CD4-positive, alpha-beta T cell treated with Interleukin-4 for 4 hours (primary cell): Measurements from ENCODE around the gene NCR3LG1.

Experiments used
- DNase-seq: peaks from one replicate; pipeline ENCODE4 v3.0.0-alpha.2; 2020

Gene NCR3LG1

GRCh38 chr11:17394743-17395390 lies 43.3 kb downstream of the NCR3LG1 start:
- DNase-seq, result no peak

GRCh38 chr11:17395554-17395961 lies 44.0 kb downstream of the NCR3LG1 start:
- DNase-seq, result no peak

- DNase-seq, result no peak
Observed at GRCh38 chr11:17395978-17396377, 44.4 kb downstream of the NCR3LG1 start.

- no peak for DNase-seq
Observed at GRCh38 chr11:17396598-17397310, 45.2 kb downstream of the NCR3LG1 start.

- no peak for DNase-seq
Observed at GRCh38 chr11:17397311-17398002, 45.9 kb downstream of the NCR3LG1 start.

GRCh38 chr11:17399236-17399635 lies 47.6 kb downstream of the NCR3LG1 start:
- no peak for DNase-seq

GRCh38 chr11:17400048-17400775 lies 48.6 kb downstream of the NCR3LG1 start:
- no peak for DNase-seq

- no peak for DNase-seq
Observed at GRCh38 chr11:17401316-17401715, 49.7 kb downstream of the NCR3LG1 start.

- no peak for DNase-seq
Observed at GRCh38 chr11:17401841-17402240, 50.2 kb downstream of the NCR3LG1 start.

- no peak for DNase-seq
Observed at GRCh38 chr11:17402486-17402885, 50.9 kb downstream of the NCR3LG1 start.

GRCh38 chr11:17403980-17404759 lies 52.6 kb downstream of the NCR3LG1 start:
- DNase-seq, result no peak

GRCh38 chr11:17405232-17406005 lies 53.8 kb downstream of the NCR3LG1 start:
- no peak for DNase-seq

- DNase-seq, result no peak
Observed at GRCh38 chr11:17406082-17406817, 54.6 kb downstream of the NCR3LG1 start.

GRCh38 chr11:17406818-17407149 lies 55.2 kb downstream of the NCR3LG1 start:
- DNase-seq, result no peak

- DNase-seq, result no peak
Observed at GRCh38 chr11:17407575-17407974, 56.0 kb downstream of the NCR3LG1 start.

- DNase-seq, result no peak
Observed at GRCh38 chr11:17408026-17408425, 56.4 kb downstream of the NCR3LG1 start.

GRCh38 chr11:17408641-17409040 lies 57.0 kb downstream of the NCR3LG1 start:
- DNase-seq, result no peak

- DNase-seq, result no peak
Observed at GRCh38 chr11:17410606-17411379, 59.2 kb downstream of the NCR3LG1 start.

GRCh38 chr11:17411418-17411817 lies 59.8 kb downstream of the NCR3LG1 start:
- no peak for DNase-seq

GRCh38 chr11:17412488-17413180 lies 61.0 kb downstream of the NCR3LG1 start:
- DNase-seq, result no peak
